ENCODE measurements around the gene DLG5.

The DLG5 gene

GRCh38 chr10:77959887-77960455, 33.4 kb upstream of the DLG5 start:
- TF ChIP-seq CREB1 (IDR thresholded peaks at IDR 0.05; ENCODE audit: low read depth) (no peak), TEAD4 (IDR thresholded peaks at IDR 0.05) (no peak), EP300 (IDR thresholded peaks at IDR 0.05; ENCODE audit: borderline replicate concordance) (no peak), CEBPB (IDR thresholded peaks at IDR 0.05) (peak; percentile 35; the same call in 1 of the 2 replicates), TCF12 (IDR thresholded peaks at IDR 0.05; ENCODE audit: low read depth) (no peak)

- TF ChIP-seq TCF12 (IDR thresholded peaks at IDR 0.05; ENCODE audit: low read depth) (no peak), CREB1 (IDR thresholded peaks at IDR 0.05; ENCODE audit: low read depth) (no peak)
Measured at GRCh38 chr10:77959384-77959783, 32.8 kb upstream of the DLG5 start.

- TF ChIP-seq EGR1 (IDR thresholded peaks at IDR 0.05), result no peak
- no peak for TF ChIP-seq EP300 (IDR thresholded peaks at IDR 0.05; ENCODE audit: borderline replicate concordance)
- no peak for TF ChIP-seq MAX (IDR thresholded peaks at IDR 0.05)
- no peak for TF ChIP-seq NFIC (IDR thresholded peaks at IDR 0.05)
- no peak for TF ChIP-seq CEBPB (IDR thresholded peaks at IDR 0.05)
- no peak for TF ChIP-seq TEAD4 (IDR thresholded peaks at IDR 0.05)
- TF ChIP-seq FOXM1 (IDR thresholded peaks at IDR 0.05; ENCODE audit: borderline replicate concordance, low read depth), result no peak
- TF ChIP-seq RAD21 (IDR thresholded peaks at IDR 0.05; ENCODE audit: low read depth), result no peak
- TF ChIP-seq ZBTB7A (IDR thresholded peaks at IDR 0.05; ENCODE audit: low read depth), result no peak
- TF ChIP-seq, protein P1, sequence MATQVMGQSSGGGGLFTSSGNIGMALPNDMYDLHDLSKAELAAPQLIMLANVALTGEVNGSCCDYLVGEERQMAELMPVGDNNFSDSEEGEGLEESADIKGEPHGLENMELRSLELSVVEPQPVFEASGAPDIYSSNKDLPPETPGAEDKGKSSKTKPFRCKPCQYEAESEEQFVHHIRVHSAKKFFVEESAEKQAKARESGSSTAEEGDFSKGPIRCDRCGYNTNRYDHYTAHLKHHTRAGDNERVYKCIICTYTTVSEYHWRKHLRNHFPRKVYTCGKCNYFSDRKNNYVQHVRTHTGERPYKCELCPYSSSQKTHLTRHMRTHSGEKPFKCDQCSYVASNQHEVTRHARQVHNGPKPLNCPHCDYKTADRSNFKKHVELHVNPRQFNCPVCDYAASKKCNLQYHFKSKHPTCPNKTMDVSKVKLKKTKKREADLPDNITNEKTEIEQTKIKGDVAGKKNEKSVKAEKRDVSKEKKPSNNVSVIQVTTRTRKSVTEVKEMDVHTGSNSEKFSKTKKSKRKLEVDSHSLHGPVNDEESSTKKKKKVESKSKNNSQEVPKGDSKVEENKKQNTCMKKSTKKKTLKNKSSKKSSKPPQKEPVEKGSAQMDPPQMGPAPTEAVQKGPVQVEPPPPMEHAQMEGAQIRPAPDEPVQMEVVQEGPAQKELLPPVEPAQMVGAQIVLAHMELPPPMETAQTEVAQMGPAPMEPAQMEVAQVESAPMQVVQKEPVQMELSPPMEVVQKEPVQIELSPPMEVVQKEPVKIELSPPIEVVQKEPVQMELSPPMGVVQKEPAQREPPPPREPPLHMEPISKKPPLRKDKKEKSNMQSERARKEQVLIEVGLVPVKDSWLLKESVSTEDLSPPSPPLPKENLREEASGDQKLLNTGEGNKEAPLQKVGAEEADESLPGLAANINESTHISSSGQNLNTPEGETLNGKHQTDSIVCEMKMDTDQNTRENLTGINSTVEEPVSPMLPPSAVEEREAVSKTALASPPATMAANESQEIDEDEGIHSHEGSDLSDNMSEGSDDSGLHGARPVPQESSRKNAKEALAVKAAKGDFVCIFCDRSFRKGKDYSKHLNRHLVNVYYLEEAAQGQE (IDR thresholded peaks at IDR 0.05; ENCODE audit: low read depth), result no peak
Measured at GRCh38 chr10:77955136-77955535, 28.6 kb upstream of the DLG5 start.

- TF ChIP-seq, protein P1 (IDR thresholded peaks at IDR 0.05; ENCODE audit: low read depth), result no peak
- TF ChIP-seq FOXM1 (IDR thresholded peaks at IDR 0.05; ENCODE audit: borderline replicate concordance, low read depth), result peak; percentile 83; the same call in 1 of the 2 replicates
- peak; percentile 78 for TF ChIP-seq MAX (IDR thresholded peaks at IDR 0.05)
- TF ChIP-seq EGR1 (IDR thresholded peaks at IDR 0.05), result no peak
- TF ChIP-seq TEAD4 (IDR thresholded peaks at IDR 0.05), result peak; percentile 95
- peak; percentile 95 for TF ChIP-seq EP300 (IDR thresholded peaks at IDR 0.05; ENCODE audit: borderline replicate concordance)
- TF ChIP-seq NFIC (IDR thresholded peaks at IDR 0.05), result peak; percentile 92
- peak; percentile 43; the same call in 1 of the 2 replicates for TF ChIP-seq CEBPB (IDR thresholded peaks at IDR 0.05)
- TF ChIP-seq, protein P2, sequence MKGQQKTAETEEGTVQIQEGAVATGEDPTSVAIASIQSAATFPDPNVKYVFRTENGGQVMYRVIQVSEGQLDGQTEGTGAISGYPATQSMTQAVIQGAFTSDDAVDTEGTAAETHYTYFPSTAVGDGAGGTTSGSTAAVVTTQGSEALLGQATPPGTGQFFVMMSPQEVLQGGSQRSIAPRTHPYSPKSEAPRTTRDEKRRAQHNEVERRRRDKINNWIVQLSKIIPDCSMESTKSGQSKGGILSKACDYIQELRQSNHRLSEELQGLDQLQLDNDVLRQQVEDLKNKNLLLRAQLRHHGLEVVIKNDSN (IDR thresholded peaks at IDR 0.05), result 0 out of 2 replicates have a peak, but pooled peaks have one; percentile 56
- TF ChIP-seq TAF1 (IDR thresholded peaks at IDR 0.05; ENCODE audit: low read depth), result peak; percentile 55; the same call in 1 of the 2 replicates
- peak; percentile 49; the same call in 1 of the 2 replicates for TF ChIP-seq YY1 (IDR thresholded peaks at IDR 0.05; ENCODE audit: low read depth)
- TF ChIP-seq RAD21 (IDR thresholded peaks at IDR 0.05; ENCODE audit: low read depth), result peak; percentile 22; the same call in 1 of the 2 replicates
- peak; percentile 96 for TF ChIP-seq TCF12 (IDR thresholded peaks at IDR 0.05; ENCODE audit: low read depth)
- peak; percentile 23; the same call in 1 of the 2 replicates for TF ChIP-seq ZBTB7A (IDR thresholded peaks at IDR 0.05; ENCODE audit: low read depth)
- TF ChIP-seq CREB1 (IDR thresholded peaks at IDR 0.05; ENCODE audit: low read depth), result no peak
Measured at GRCh38 chr10:77949167-77949566, 22.6 kb upstream of the DLG5 start.

GRCh38 chr10:77946084-77946483, 19.5 kb upstream of the DLG5 start:
- TF ChIP-seq FOXM1 (IDR thresholded peaks at IDR 0.05; ENCODE audit: borderline replicate concordance, low read depth), result no peak
- TF ChIP-seq EP300 (IDR thresholded peaks at IDR 0.05; ENCODE audit: borderline replicate concordance), result no peak
- TF ChIP-seq EGR1 (IDR thresholded peaks at IDR 0.05), result no peak
- no peak for TF ChIP-seq TCF12 (IDR thresholded peaks at IDR 0.05; ENCODE audit: low read depth)
- TF ChIP-seq, protein P1 (IDR thresholded peaks at IDR 0.05; ENCODE audit: low read depth), result no peak
- no peak for TF ChIP-seq TEAD4 (IDR thresholded peaks at IDR 0.05)
- TF ChIP-seq CREB1 (IDR thresholded peaks at IDR 0.05; ENCODE audit: low read depth), result no peak
- TF ChIP-seq NFIC (IDR thresholded peaks at IDR 0.05), result no peak
